HEK293 (cell line): ENCODE data around the gene DGKG.
A peak's percentile ranks its signal among the peaks of the same experiment; 100 is the strongest.

ENCODE experiments used
- EGR2 ChIP-seq: fragments of 450-650 bp; formaldehyde crosslinking; IDR thresholded peaks from 2 replicates; pipeline ENCODE4 v1.5.1; 2016; ENCODE audit warnings: low read depth, missing biosample characterization, missing genetic modification characterization
- KLF1 ChIP-seq: fragments of 450-650 bp; formaldehyde crosslinking; IDR thresholded peaks from 2 replicates; pipeline ENCODE4 v1.5.1; 2016; ENCODE audit warnings: missing biosample characterization, missing genetic modification characterization
- KLF7 ChIP-seq: fragments of 450-650 bp; formaldehyde crosslinking; IDR thresholded peaks from 2 replicates; pipeline ENCODE4 v1.5.1; 2016; ENCODE audit warnings: missing biosample characterization, missing genetic modification characterization, borderline replicate concordance
- MEIS1 ChIP-seq: sonication (generic); formaldehyde crosslinking; IDR thresholded peaks from 2 replicates; pipeline ENCODE4 v1.8.1; 2022; ENCODE audit warnings: missing genetic modification reagents, mild to moderate bottlenecking, borderline replicate concordance
- REPIN1 ChIP-seq: fragments of 450-650 bp; formaldehyde crosslinking; IDR thresholded peaks from 2 replicates; pipeline ENCODE4 v1.5.1; 2017; ENCODE audit warnings: missing biosample characterization, missing genetic modification characterization, low read depth
- ZEB2 ChIP-seq: fragments of 450-650 bp; formaldehyde crosslinking; IDR thresholded peaks from 2 replicates; pipeline ENCODE4 v1.5.1; 2016; ENCODE audit warnings: missing biosample characterization, missing genetic modification characterization
- ZFP37 ChIP-seq: fragments of 450-650 bp; formaldehyde crosslinking; IDR thresholded peaks from 2 replicates; pipeline ENCODE4 v1.5.1; 2016; ENCODE audit warnings: missing biosample characterization, missing genetic modification characterization
- ZNF121 ChIP-seq: fragments of 450-650 bp; formaldehyde crosslinking; IDR thresholded peaks from 2 replicates; pipeline ENCODE4 v1.5.1; 2016; ENCODE audit warnings: missing biosample characterization, missing genetic modification characterization
- ZNF132 ChIP-seq: fragments of 450-650 bp; formaldehyde crosslinking; IDR thresholded peaks from 2 replicates; pipeline ENCODE4 v1.5.1; 2017; ENCODE audit warnings: missing biosample characterization, missing genetic modification characterization, borderline replicate concordance
- ZNF175 ChIP-seq: fragments of 450-650 bp; formaldehyde crosslinking; IDR thresholded peaks from 2 replicates; pipeline ENCODE4 v1.5.1; 2016; ENCODE audit warnings: missing biosample characterization, missing genetic modification characterization
- ZNF211 ChIP-seq: fragments of 450-650 bp; formaldehyde crosslinking; IDR thresholded peaks from 2 replicates; pipeline ENCODE4 v1.5.1; 2016; ENCODE audit warnings: low read depth, missing biosample characterization, missing genetic modification characterization
- ZNF423 ChIP-seq: fragments of 450-650 bp; formaldehyde crosslinking; IDR thresholded peaks from 2 replicates; pipeline ENCODE4 v1.5.1; 2016; ENCODE audit warnings: missing biosample characterization, missing genetic modification characterization
- ZNF514 ChIP-seq: fragments of 450-650 bp; formaldehyde crosslinking; IDR thresholded peaks from 2 replicates; pipeline ENCODE4 v1.5.1; 2016; ENCODE audit warnings: missing biosample characterization, missing genetic modification characterization
- ZNF701 ChIP-seq: fragments of 450-650 bp; formaldehyde crosslinking; IDR thresholded peaks from 2 replicates; pipeline ENCODE4 v1.5.1; 2016; ENCODE audit warnings: missing biosample characterization, missing genetic modification characterization
- ZNF785 ChIP-seq: fragments of 450-650 bp; formaldehyde crosslinking; IDR thresholded peaks from 2 replicates; pipeline ENCODE4 v1.5.1; 2016; ENCODE audit warnings: missing biosample characterization, missing genetic modification characterization
- TF ChIP-seq, protein P1 (sequence below): fragments of 450-650 bp; formaldehyde crosslinking; IDR thresholded peaks from 2 replicates; pipeline ENCODE4 v1.5.1; 2017; ENCODE audit warnings: missing biosample characterization, missing genetic modification characterization
- TF ChIP-seq, protein P2 (sequence below): fragments of 450-650 bp; formaldehyde crosslinking; IDR thresholded peaks from 2 replicates; pipeline ENCODE4 v1.5.1; 2017; ENCODE audit warnings: missing biosample characterization, missing genetic modification characterization
- TF ChIP-seq, protein P3 (sequence below): fragments of 450-650 bp; formaldehyde crosslinking; IDR thresholded peaks from 2 replicates; pipeline ENCODE4 v1.5.1; 2016; ENCODE audit warnings: missing biosample characterization, missing genetic modification characterization
- TF ChIP-seq, protein P4 (sequence below): fragments of 450-650 bp; formaldehyde crosslinking; IDR thresholded peaks from 2 replicates; pipeline ENCODE4 v1.5.1; 2016; ENCODE audit warnings: missing biosample characterization, missing genetic modification characterization
- TF ChIP-seq, protein P5 (sequence below): fragments of 450-650 bp; formaldehyde crosslinking; IDR thresholded peaks from 2 replicates; pipeline ENCODE4 v1.5.1; 2016; ENCODE audit warnings: missing biosample characterization, missing genetic modification characterization
- TF ChIP-seq, protein P6 (sequence below): fragments of 450-650 bp; formaldehyde crosslinking; IDR thresholded peaks from 2 replicates; pipeline ENCODE4 v1.5.1; 2016; ENCODE audit warnings: missing biosample characterization, missing genetic modification characterization, borderline replicate concordance
- TF ChIP-seq, protein P7 (sequence below): fragments of 450-650 bp; formaldehyde crosslinking; optimal IDR thresholded peaks from 2 replicates; pipeline ENCODE3; 2016; ENCODE audit warnings: missing biosample characterization, mild to moderate bottlenecking, missing genetic modification characterization

The DGKG gene

DNA sequence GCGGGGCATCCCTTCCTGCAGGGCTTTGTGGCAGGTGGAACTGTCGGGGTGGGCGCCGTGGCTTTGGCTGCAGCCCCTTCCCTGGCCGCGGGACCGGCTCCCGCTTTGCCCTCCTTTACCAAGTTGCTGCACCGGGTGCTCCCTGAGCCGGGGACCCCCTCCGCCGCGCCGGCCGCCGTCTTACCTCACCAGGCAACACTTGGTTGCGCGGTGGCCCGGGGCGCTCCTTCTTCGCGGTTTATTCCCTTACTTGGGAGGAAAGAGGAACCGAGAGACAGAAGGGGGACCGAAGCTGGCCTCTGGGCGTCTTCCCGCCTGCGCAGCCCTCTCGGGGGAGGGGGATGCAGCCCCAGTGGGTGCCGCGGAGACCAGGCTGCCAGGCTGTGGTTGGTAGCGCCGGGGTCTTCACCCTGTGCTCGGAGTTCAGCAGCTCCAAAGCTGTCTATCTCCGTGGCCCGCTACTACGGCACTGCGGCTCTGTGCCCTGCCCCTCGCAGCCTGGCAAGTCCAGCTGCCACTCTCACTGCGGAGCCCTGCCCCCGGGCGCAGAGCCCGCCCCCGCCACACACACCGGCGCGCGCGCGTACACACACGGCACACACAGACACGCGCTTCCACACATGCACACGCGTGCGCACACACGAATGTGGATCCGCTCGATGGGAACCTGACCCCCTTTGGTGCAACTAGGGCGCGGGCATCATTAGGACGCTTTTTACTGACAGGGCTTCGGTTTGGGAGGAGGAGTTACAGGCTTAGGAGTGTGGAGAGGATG, at the start of gene DGKG (continued):
- TF ChIP-seq ZNF175 (tag by site-specific recombination) (no peak), ZNF514 (tag by site-specific recombination) (no peak), ZNF121 (tag by site-specific recombination) (no peak), ZFP37 (tag by site-specific recombination) (peak; percentile 55), KLF1 (tag by site-specific recombination) (no peak), ZNF785 (tag by site-specific recombination) (no peak), ZNF211 (tag by site-specific recombination) (no peak), ZNF132 (tag by site-specific recombination) (no peak), ZEB2 (tag by site-specific recombination) (no peak), REPIN1 (tag by site-specific recombination) (no peak), ZNF423 (tag by site-specific recombination) (no peak), ZNF701 (no peak), KLF7 (no peak), MEIS1 (CRISPR knock-in tag) (no peak), EGR2 (tag by site-specific recombination) (peak; percentile 49)
- TF ChIP-seq, protein P1, sequence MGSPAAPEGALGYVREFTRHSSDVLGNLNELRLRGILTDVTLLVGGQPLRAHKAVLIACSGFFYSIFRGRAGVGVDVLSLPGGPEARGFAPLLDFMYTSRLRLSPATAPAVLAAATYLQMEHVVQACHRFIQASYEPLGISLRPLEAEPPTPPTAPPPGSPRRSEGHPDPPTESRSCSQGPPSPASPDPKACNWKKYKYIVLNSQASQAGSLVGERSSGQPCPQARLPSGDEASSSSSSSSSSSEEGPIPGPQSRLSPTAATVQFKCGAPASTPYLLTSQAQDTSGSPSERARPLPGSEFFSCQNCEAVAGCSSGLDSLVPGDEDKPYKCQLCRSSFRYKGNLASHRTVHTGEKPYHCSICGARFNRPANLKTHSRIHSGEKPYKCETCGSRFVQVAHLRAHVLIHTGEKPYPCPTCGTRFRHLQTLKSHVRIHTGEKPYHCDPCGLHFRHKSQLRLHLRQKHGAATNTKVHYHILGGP (tag by site-specific recombination), result no peak
- TF ChIP-seq, protein P2, sequence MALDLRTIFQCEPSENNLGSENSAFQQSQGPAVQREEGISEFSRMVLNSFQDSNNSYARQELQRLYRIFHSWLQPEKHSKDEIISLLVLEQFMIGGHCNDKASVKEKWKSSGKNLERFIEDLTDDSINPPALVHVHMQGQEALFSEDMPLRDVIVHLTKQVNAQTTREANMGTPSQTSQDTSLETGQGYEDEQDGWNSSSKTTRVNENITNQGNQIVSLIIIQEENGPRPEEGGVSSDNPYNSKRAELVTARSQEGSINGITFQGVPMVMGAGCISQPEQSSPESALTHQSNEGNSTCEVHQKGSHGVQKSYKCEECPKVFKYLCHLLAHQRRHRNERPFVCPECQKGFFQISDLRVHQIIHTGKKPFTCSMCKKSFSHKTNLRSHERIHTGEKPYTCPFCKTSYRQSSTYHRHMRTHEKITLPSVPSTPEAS (tag by site-specific recombination), result peak; percentile 92
- TF ChIP-seq, protein P3, sequence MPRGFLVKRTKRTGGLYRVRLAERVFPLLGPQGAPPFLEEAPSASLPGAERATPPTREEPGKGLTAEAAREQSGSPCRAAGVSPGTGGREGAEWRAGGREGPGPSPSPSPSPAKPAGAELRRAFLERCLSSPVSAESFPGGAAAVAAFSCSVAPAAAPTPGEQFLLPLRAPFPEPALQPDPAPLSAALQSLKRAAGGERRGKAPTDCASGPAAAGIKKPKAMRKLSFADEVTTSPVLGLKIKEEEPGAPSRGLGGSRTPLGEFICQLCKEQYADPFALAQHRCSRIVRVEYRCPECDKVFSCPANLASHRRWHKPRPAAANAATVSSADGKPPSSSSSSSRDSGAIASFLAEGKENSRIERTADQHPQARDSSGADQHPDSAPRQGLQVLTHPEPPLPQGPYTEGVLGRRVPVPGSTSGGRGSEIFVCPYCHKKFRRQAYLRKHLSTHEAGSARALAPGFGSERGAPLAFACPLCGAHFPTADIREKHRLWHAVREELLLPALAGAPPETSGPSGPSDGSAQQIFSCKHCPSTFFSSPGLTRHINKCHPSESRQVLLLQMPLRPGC (tag by site-specific recombination), result no peak
- TF ChIP-seq, protein P4, sequence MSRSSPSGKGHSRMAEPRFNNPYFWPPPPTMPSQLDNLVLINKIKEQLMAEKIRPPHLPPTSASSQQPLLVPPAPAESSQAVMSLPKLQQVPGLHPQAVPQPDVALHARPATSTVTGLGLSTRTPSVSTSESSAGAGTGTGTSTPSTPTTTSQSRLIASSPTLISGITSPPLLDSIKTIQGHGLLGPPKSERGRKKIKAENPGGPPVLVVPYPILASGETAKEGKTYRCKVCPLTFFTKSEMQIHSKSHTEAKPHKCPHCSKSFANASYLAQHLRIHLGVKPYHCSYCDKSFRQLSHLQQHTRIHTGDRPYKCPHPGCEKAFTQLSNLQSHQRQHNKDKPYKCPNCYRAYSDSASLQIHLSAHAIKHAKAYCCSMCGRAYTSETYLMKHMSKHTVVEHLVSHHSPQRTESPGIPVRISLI (tag by site-specific recombination), result no peak
- TF ChIP-seq, protein P5, sequence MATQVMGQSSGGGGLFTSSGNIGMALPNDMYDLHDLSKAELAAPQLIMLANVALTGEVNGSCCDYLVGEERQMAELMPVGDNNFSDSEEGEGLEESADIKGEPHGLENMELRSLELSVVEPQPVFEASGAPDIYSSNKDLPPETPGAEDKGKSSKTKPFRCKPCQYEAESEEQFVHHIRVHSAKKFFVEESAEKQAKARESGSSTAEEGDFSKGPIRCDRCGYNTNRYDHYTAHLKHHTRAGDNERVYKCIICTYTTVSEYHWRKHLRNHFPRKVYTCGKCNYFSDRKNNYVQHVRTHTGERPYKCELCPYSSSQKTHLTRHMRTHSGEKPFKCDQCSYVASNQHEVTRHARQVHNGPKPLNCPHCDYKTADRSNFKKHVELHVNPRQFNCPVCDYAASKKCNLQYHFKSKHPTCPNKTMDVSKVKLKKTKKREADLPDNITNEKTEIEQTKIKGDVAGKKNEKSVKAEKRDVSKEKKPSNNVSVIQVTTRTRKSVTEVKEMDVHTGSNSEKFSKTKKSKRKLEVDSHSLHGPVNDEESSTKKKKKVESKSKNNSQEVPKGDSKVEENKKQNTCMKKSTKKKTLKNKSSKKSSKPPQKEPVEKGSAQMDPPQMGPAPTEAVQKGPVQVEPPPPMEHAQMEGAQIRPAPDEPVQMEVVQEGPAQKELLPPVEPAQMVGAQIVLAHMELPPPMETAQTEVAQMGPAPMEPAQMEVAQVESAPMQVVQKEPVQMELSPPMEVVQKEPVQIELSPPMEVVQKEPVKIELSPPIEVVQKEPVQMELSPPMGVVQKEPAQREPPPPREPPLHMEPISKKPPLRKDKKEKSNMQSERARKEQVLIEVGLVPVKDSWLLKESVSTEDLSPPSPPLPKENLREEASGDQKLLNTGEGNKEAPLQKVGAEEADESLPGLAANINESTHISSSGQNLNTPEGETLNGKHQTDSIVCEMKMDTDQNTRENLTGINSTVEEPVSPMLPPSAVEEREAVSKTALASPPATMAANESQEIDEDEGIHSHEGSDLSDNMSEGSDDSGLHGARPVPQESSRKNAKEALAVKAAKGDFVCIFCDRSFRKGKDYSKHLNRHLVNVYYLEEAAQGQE, result no peak
- TF ChIP-seq, protein P6, sequence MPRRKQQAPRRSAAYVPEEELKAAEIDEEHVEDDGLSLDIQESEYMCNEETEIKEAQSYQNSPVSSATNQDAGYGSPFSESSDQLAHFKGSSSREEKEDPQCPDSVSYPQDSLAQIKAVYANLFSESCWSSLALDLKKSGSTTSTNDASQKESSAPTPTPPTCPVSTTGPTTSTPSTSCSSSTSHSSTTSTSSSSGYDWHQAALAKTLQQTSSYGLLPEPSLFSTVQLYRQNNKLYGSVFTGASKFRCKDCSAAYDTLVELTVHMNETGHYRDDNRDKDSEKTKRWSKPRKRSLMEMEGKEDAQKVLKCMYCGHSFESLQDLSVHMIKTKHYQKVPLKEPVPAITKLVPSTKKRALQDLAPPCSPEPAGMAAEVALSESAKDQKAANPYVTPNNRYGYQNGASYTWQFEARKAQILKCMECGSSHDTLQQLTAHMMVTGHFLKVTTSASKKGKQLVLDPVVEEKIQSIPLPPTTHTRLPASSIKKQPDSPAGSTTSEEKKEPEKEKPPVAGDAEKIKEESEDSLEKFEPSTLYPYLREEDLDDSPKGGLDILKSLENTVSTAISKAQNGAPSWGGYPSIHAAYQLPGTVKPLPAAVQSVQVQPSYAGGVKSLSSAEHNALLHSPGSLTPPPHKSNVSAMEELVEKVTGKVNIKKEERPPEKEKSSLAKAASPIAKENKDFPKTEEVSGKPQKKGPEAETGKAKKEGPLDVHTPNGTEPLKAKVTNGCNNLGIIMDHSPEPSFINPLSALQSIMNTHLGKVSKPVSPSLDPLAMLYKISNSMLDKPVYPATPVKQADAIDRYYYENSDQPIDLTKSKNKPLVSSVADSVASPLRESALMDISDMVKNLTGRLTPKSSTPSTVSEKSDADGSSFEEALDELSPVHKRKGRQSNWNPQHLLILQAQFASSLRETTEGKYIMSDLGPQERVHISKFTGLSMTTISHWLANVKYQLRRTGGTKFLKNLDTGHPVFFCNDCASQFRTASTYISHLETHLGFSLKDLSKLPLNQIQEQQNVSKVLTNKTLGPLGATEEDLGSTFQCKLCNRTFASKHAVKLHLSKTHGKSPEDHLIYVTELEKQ (tag by site-specific recombination), result no peak
- TF ChIP-seq, protein P7, sequence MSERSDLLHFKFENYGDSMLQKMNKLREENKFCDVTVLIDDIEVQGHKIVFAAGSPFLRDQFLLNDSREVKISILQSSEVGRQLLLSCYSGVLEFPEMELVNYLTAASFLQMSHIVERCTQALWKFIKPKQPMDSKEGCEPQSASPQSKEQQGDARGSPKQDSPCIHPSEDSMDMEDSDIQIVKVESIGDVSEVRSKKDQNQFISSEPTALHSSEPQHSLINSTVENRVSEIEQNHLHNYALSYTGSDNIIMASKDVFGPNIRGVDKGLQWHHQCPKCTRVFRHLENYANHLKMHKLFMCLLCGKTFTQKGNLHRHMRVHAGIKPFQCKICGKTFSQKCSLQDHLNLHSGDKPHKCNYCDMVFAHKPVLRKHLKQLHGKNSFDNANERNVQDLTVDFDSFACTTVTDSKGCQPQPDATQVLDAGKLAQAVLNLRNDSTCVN (tag by site-specific recombination), result peak; percentile 94
